ENCODE measurements around the gene MACROH2A1. TPM values are rescaled to one million over a fixed set of nuclear protein-coding genes. Genes with fewer than 3 reads are reported as not detected.
A peak's percentile ranks its signal among the peaks of the same experiment; 100 is the strongest.

The MACROH2A1 gene
- total RNA-seq, 1 donor from 2014 or later = 254 TPM

- H3K27ac Mint-ChIP-seq = no peak overlapping the region
- no peaks in the 10 kb centered on the region for H3K27me3 Mint-ChIP-seq
- H3K4me3 Mint-ChIP-seq = no peak overlapping the region
- no peaks in the 10 kb centered on the region for H3K9me3 Mint-ChIP-seq
- H3K36me3 Mint-ChIP-seq = peaks cover 38% of the 10 kb centered on the region
- DNase-seq (ENCODE audit: extremely low spot score, unreplicated experiment) = no peak
- TF ChIP-seq, protein P1, sequence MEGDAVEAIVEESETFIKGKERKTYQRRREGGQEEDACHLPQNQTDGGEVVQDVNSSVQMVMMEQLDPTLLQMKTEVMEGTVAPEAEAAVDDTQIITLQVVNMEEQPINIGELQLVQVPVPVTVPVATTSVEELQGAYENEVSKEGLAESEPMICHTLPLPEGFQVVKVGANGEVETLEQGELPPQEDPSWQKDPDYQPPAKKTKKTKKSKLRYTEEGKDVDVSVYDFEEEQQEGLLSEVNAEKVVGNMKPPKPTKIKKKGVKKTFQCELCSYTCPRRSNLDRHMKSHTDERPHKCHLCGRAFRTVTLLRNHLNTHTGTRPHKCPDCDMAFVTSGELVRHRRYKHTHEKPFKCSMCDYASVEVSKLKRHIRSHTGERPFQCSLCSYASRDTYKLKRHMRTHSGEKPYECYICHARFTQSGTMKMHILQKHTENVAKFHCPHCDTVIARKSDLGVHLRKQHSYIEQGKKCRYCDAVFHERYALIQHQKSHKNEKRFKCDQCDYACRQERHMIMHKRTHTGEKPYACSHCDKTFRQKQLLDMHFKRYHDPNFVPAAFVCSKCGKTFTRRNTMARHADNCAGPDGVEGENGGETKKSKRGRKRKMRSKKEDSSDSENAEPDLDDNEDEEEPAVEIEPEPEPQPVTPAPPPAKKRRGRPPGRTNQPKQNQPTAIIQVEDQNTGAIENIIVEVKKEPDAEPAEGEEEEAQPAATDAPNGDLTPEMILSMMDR (conservative IDR thresholded peaks at IDR 0.05) = no peak
- peaks cover 19% of the 10 kb centered on the region for H3K4me1 Mint-ChIP-seq (ENCODE audit: unreplicated experiment)
Observed at GRCh38 chr5:135360278-135361274, 38.5 kb downstream of the MACROH2A1 start.

DNA sequence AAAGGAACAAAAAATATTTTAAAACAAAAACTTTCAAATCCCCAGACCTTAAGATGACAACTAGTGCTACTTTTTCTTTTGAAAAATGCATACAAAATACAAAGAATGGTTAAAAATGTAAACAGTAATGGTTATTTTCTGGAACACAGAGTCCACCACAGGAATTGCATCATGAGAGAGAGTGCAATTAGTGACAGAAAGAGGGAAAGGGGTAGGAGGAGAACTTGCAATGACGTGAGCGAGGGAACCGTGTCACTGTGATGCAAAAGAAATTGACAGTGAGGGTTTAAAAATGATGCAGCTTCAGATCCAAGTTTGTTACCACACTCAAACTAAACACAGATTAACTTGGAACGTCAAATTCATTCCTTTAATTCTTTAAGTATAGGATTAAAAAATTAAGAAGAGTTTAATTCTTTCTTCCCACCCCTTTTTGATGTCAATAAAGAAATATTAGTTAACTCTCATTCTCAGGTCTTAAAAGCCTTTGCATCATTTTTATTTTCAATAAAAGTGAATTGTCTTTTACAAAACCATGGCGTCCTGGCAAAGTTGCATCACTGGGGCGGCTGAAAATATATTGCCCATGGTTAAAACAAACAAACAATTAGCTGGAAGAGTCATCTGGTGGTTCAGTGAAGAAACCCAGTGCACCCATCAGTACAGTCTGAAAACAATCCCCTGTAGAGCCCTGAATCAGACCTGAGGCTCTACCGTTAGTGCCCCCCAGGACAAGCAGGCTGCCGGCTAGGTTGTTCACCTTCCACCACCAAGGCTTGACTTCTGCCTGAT lies 39.5 kb downstream of the MACROH2A1 start:
- H3K9me3 Mint-ChIP-seq = no peaks in the 10 kb centered on the region
- TF ChIP-seq, protein P1 (conservative IDR thresholded peaks at IDR 0.05) = no peak
- H3K27ac Mint-ChIP-seq = no peak overlapping the region
- peaks cover 24% of the 10 kb centered on the region for H3K4me1 Mint-ChIP-seq (ENCODE audit: unreplicated experiment)
- no peaks in the 10 kb centered on the region for H3K27me3 Mint-ChIP-seq
- H3K4me3 Mint-ChIP-seq = no peak overlapping the region
- DNase-seq (ENCODE audit: extremely low spot score, unreplicated experiment) = no peak
- H3K36me3 Mint-ChIP-seq = peaks cover 42% of the 10 kb centered on the region

GRCh38 chr5:135357685-135358084 lies 41.3 kb downstream of the MACROH2A1 start:
- peaks cover 38% of the 10 kb centered on the region for H3K36me3 Mint-ChIP-seq

GRCh38 chr5:135356522-135357318 lies 42.3 kb downstream of the MACROH2A1 start:
- Mint-ChIP-seq H3K27me3 (no peaks in the 10 kb centered on the region), H3K27ac (peak overlapping the region; percentile 72), H3K4me3 (no peak overlapping the region), H3K36me3 (peaks cover 42% of the 10 kb centered on the region), H3K9me3 (no peaks in the 10 kb centered on the region), H3K4me1 (ENCODE audit: unreplicated experiment) (peaks cover 24% of the 10 kb centered on the region)
- DNase-seq (ENCODE audit: extremely low spot score, unreplicated experiment) = no peak
- TF ChIP-seq, protein P1 (conservative IDR thresholded peaks at IDR 0.05) = no peak

More at GRCh38 chr5:135357685-135358084, 41.3 kb downstream of the MACROH2A1 start:
- H3K9me3 Mint-ChIP-seq = no peaks in the 10 kb centered on the region
- H3K27me3 Mint-ChIP-seq = no peaks in the 10 kb centered on the region
- no peak overlapping the region for H3K27ac Mint-ChIP-seq
- no peak for DNase-seq (ENCODE audit: extremely low spot score, unreplicated experiment)
- peaks cover 24% of the 10 kb centered on the region for H3K4me1 Mint-ChIP-seq (ENCODE audit: unreplicated experiment)
- H3K4me3 Mint-ChIP-seq = no peak overlapping the region
- TF ChIP-seq, protein P1 (conservative IDR thresholded peaks at IDR 0.05) = no peak

DNA sequence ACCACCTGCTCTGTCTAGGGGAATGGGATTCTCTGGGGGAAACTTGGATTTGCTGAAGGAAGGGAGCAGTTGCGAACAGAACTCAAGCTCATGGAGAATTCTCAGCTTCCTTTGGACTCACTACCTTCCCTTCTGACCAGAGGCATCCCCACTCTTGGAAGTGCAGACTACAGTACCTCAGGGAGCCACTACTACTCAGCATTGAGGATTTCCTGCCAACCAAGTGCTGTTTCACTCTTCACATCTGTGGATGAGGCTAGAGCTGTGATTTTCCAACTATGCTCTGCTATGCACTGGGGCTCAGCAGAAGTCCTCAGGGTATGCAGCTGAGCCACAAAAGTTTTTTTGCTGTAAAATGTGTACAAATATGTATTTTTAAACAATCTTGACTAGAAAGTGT lies 43.9 kb downstream of the MACROH2A1 start:
- Mint-ChIP-seq H3K27me3 (no peaks in the 10 kb centered on the region), H3K9me3 (no peaks in the 10 kb centered on the region), H3K36me3 (peaks cover 35% of the 10 kb centered on the region), H3K27ac (no peak overlapping the region), H3K4me1 (ENCODE audit: unreplicated experiment) (peaks cover 24% of the 10 kb centered on the region), H3K4me3 (no peak overlapping the region)
- TF ChIP-seq, protein P1 (conservative IDR thresholded peaks at IDR 0.05) = no peak
- no peak for DNase-seq (ENCODE audit: extremely low spot score, unreplicated experiment)
